ENCODE measurements around the gene VWF. TPM values are rescaled to one million over a fixed set of nuclear protein-coding genes. Genes with fewer than 3 reads are reported as not detected.

The VWF gene
- total and polyA plus RNA-seq, 2 donors (not counting 3 experiments of a cell fraction or from before 2014, with no cell fraction given), result 1,041 to 2,328 TPM

- CTCF ChIA-PET, result interaction anchor here (0.6 to 3.4 kb wide), 9 partner anchors 8 to 200 kb away, joined by 3 to 15 read pairs (median 3); no protein-coding TSS in a partner anchor
- no peak for DNase-seq (ENCODE audit: low read depth, low spot score)
- H3K4me2 ChIP-seq (ENCODE audit: insufficient read depth, low read length), result no peak overlapping the region
Observed at GRCh38 chr12:6074427-6074826, 50.0 kb downstream of the VWF start.

More at GRCh38 chr12:6074427-6074826, 50.0 kb downstream of the VWF start:
- peak overlapping the region; percentile 80 for H3K27ac ChIP-seq (ENCODE audit: insufficient read depth, low read depth, low read length)
- no peaks in the 10 kb centered on the region for H4K20me1 ChIP-seq (replicated peaks; ENCODE audit: control insufficient read depth, extremely low read depth, insufficient read depth, low read length)
- peak overlapping the region; percentile 50 for H3K9ac ChIP-seq (replicated peaks; ENCODE audit: extremely low read depth, insufficient read depth, low read length)
- no peaks in the 10 kb centered on the region for H3K27me3 ChIP-seq (ENCODE audit: control insufficient read depth in 2 of 2, insufficient read depth in 2 of 2, low read length in 2 of 2)
- FAIRE-seq, result no peak
- peaks cover 88% of the 10 kb centered on the region for H3K4me1 ChIP-seq (ENCODE audit: control insufficient read depth, extremely low read depth, insufficient read depth, low read length)
- TF ChIP-seq GATA2 (IDR thresholded peaks at IDR 0.05; ENCODE audit: insufficient read depth, insufficient read length, low read depth, low read length) (no peak), POLR2AphosphoS5 (IDR thresholded peaks at IDR 0.05; ENCODE audit: insufficient read depth, low read depth, low read length) (no peak), FOS (IDR thresholded peaks at IDR 0.05; ENCODE audit: borderline replicate concordance, insufficient read depth, low read length) (no peak), CTCF (IDR thresholded peaks at IDR 0.05; ENCODE audit: extremely low read depth in 1 of 2, insufficient read depth in 1 of 2, low read depth in 1 of 2, low read length in 2 of 2) (no peak), POLR2A (IDR thresholded peaks at IDR 0.05; ENCODE audit: low read depth, low read length) (no peak), MAX (IDR thresholded peaks at IDR 0.05; ENCODE audit: insufficient read depth, insufficient read length) (no peak), EZH2 (IDR thresholded peaks at IDR 0.05; ENCODE audit: borderline replicate concordance, low read depth, low read length, severe bottlenecking) (no peak), JUN (IDR thresholded peaks at IDR 0.05; ENCODE audit: borderline replicate concordance, insufficient read depth, insufficient read length, low read depth) (no peak), MYC (IDR thresholded peaks at IDR 0.05; ENCODE audit: low read depth, low read length) (no peak)
- H3K4me3 ChIP-seq (replicated peaks in 1 of 3; ENCODE audit: insufficient read depth in 1 of 3, low read depth in 1 of 3, low read length in 3 of 3), result no peak overlapping the region
- no peak overlapping the region for H2AFZ ChIP-seq (ENCODE audit: low read depth, low read length)
- no peaks in the 10 kb centered on the region for H3K9me1 ChIP-seq (replicated peaks; ENCODE audit: control insufficient read depth, extremely low read depth, insufficient read depth, low read length)
- peaks cover 37 to 68% of the 10 kb centered on the region in 2 experiments for H3K36me3 ChIP-seq (ENCODE audit: control insufficient read depth in 2 of 2, extremely low read depth in 1 of 2, insufficient read depth in 2 of 2, low read length in 2 of 2)
- BruUV-seq (replicated peaks), result TSS peak; percentile 19
- intact Hi-C loops (cut with micrococcal nuclease), result no loop called here
- dilution Hi-C loops (cut with MboI; ENCODE audit: extremely low pct_ligation_motif_present, low sequenced_read_pairs), result no loop called here
- H3K9me3 ChIP-seq (replicated peaks; ENCODE audit: control insufficient read depth, insufficient read depth, low read length), result no peaks in the 10 kb centered on the region
- H3K79me2 ChIP-seq (ENCODE audit: control insufficient read depth, insufficient read depth, low read length), result peaks cover 26% of the 10 kb centered on the region
- POLR2A ChIA-PET, result interaction anchor here (0.7 to 1.2 kb wide), 2 partner anchors 93 to 296 kb away, joined by 3 to 5 read pairs; no protein-coding TSS in a partner anchor

Measured in endothelial cell of umbilical vein (primary cell).